Stimulated activated CD8-positive, alpha-beta memory T cell treated with anti-CD3 and anti-CD28 coated beads, Interleukin-15, amount 100 ng/mL, for 48 hours (primary cell): ENCODE measurements around the gene CEP164.
"Not testable (repeated sequence)": the region's sequence is repeated elsewhere in the genome, so short reads cannot be mapped to it uniquely, and the experiment has no call there.

ENCODE experiments used
- DNase-seq, 2 donors: peaks; one replicate each; pipeline ENCODE4 v3.0.0-alpha.2; 2020; ENCODE audit warnings: low read depth in 2 of 2

CEP164 gene

GRCh38 chr11:117305145-117305544, 22.5 kb upstream of the CEP164 start:
- no peak for DNase-seq

GRCh38 chr11:117309310-117309709, 18.3 kb upstream of the CEP164 start:
- DNase-seq, result no peak

GRCh38 chr11:117313091-117313490, 14.6 kb upstream of the CEP164 start:
- DNase-seq, result no peak

GRCh38 chr11:117313828-117314768, 13.6 kb upstream of the CEP164 start:
- DNase-seq, result no peak

- no peak for DNase-seq
Measured at GRCh38 chr11:117314840-117315239, 12.8 kb upstream of the CEP164 start.

- no peak for DNase-seq
Measured at GRCh38 chr11:117315285-117316196, 12.1 kb upstream of the CEP164 start.

- DNase-seq, result no peak
Measured at GRCh38 chr11:117316197-117316961, 11.3 kb upstream of the CEP164 start, which contains the start of gene BACE1. Gene BACE1, minus strand, starts transcription at chr11:117316256. Its CDS starts 461 bp downstream, at chr11:117315795.

GRCh38 chr11:117318738-117319137, 8.9 kb upstream of the CEP164 start:
- no peak for DNase-seq

- DNase-seq, result no peak
Measured at GRCh38 chr11:117319214-117319840, 8.3 kb upstream of the CEP164 start.

GRCh38 chr11:117327255-117327566, 443 bp upstream of the CEP164 start:
- DNase-seq, result not testable (repeated sequence)

GRCh38 chr11:117328375-117329010, 839 bp downstream of the CEP164 start:
- no peak for DNase-seq

- DNase-seq, result no peak
Measured at GRCh38 chr11:117332843-117333242, 5.2 kb downstream of the CEP164 start.

- DNase-seq, result no peak
Measured at GRCh38 chr11:117333917-117334316, 6.3 kb downstream of the CEP164 start.

- no peak for DNase-seq
Measured at GRCh38 chr11:117334896-117335295, 7.2 kb downstream of the CEP164 start.

GRCh38 chr11:117335399-117335798, 7.7 kb downstream of the CEP164 start:
- DNase-seq, result no peak

GRCh38 chr11:117337076-117337475, 9.4 kb downstream of the CEP164 start:
- no peak for DNase-seq

- no peak for DNase-seq
Measured at GRCh38 chr11:117345039-117345438, 17.4 kb downstream of the CEP164 start.

GRCh38 chr11:117354550-117354949, 26.9 kb downstream of the CEP164 start:
- DNase-seq, result no peak

- no peak for DNase-seq
Measured at GRCh38 chr11:117356126-117356890, 28.7 kb downstream of the CEP164 start.

- no peak for DNase-seq
Measured at GRCh38 chr11:117361432-117361831, 33.8 kb downstream of the CEP164 start.
